Measurements from ENCODE around the gene FOXF2. TPM values are rescaled to one million over a fixed set of nuclear protein-coding genes. Genes with fewer than 3 reads are reported as not detected.

FOXF2 gene
- total and polyA plus RNA-seq, 2 of the 4 experiments (the other 2 are of a cell fraction) = 2.5 to 16.3 TPM

DNA sequence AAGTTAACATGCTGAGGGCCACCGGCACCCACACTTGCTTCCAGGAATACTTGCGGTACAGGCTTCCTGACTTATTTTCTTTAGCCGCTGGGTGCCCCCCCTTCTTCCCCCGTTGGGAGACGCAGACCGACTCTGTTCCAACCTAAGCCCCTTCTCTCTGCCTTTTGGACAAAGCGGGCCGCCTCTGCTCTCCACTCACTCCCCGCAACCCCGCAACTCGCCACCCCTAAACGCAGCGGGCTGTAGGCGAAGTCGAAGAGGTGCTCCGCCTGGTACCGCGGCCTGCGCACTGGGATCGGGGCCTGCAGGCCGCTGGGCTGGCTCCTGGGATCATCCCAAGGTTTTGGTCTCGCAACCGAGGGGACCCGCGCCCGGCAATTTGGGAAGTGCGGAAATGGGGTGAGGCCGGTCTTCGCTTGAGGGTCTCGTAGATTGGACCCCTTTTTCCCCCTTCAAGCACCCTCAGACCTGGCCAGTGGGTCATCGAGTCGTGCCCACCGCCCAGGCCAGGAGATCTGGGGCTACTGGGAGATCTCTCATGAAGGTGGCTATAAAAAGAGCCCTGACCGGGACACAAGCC lies 4.7 kb upstream of the FOXF2 start:
- CTCF ChIA-PET = no interaction called here
- no peak for TF ChIP-seq SMC3 (IDR thresholded peaks at IDR 0.05; ENCODE audit: low read depth, low read length)
- no peak for TF ChIP-seq MAZ (IDR thresholded peaks at IDR 0.05; ENCODE audit: borderline replicate concordance, low read depth, low read length)
- no peak for TF ChIP-seq BHLHE40 (IDR thresholded peaks at IDR 0.05; ENCODE audit: low read depth, low read length)
- TF ChIP-seq USF2 (IDR thresholded peaks at IDR 0.05; ENCODE audit: low read depth, low read length) = no peak
- TF ChIP-seq CTCF (conservative IDR thresholded peaks at IDR 0.05; ENCODE audit: low read depth, low read length) = no peak
- no peak for TF ChIP-seq MXI1 (IDR thresholded peaks at IDR 0.05; ENCODE audit: borderline replicate concordance, low read depth, low read length)
- no peak for TF ChIP-seq NFE2L2 (IDR thresholded peaks at IDR 0.05; ENCODE audit: low read depth, low read length)
- TF ChIP-seq RAD21 (IDR thresholded peaks at IDR 0.05; ENCODE audit: low read length) = no peak
- no peak for TF ChIP-seq FOS (IDR thresholded peaks at IDR 0.05; ENCODE audit: low read depth, low read length)
- TF ChIP-seq, protein P1, sequence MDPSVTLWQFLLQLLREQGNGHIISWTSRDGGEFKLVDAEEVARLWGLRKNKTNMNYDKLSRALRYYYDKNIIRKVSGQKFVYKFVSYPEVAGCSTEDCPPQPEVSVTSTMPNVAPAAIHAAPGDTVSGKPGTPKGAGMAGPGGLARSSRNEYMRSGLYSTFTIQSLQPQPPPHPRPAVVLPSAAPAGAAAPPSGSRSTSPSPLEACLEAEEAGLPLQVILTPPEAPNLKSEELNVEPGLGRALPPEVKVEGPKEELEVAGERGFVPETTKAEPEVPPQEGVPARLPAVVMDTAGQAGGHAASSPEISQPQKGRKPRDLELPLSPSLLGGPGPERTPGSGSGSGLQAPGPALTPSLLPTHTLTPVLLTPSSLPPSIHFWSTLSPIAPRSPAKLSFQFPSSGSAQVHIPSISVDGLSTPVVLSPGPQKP (IDR thresholded peaks at IDR 0.05; ENCODE audit: borderline replicate concordance, low read depth, low read length) = no peak
- no peak for TF ChIP-seq CHD1 (IDR thresholded peaks at IDR 0.05; ENCODE audit: low read depth, low read length)
- no peak for TF ChIP-seq CEBPB (IDR thresholded peaks at IDR 0.05; ENCODE audit: low read depth, low read length)
- no peak for TF ChIP-seq RFX5 (IDR thresholded peaks at IDR 0.05; ENCODE audit: low read depth, low read length)
- no peak for TF ChIP-seq MAFK (IDR thresholded peaks at IDR 0.05; ENCODE audit: low read depth, low read length)
- Histone ChIP-seq H2BK15ac (ENCODE audit: low read depth, low read length) (no peak overlapping the region), H3K9ac (ENCODE audit: low read depth, low read length) (no peak overlapping the region), H2BK20ac (ENCODE audit: low read depth, low read length) (no peak overlapping the region), H3K27me3 (ENCODE audit: control insufficient read depth, insufficient read depth, low read length) (peaks cover 20% of the 10 kb centered on the region), H2AK5ac (ENCODE audit: low read depth, low read length) (no peak overlapping the region), H3K4ac (ENCODE audit: low read depth, low read length) (no peak overlapping the region), H3K9me3 (ENCODE audit: control insufficient read depth, insufficient read depth, low read length) (no peaks in the 10 kb centered on the region), H3K4me1 (ENCODE audit: control insufficient read depth, insufficient read depth, low read length) (peaks cover 10% of the 10 kb centered on the region; the same call in 1 of the 2 replicates), H3K79me1 (ENCODE audit: low read depth in 1 of 2, low read length in 2 of 2) (no peaks in the 10 kb centered on the region), H3K36me3 (ENCODE audit: control insufficient read depth, insufficient read depth, low read length) (no peaks in the 10 kb centered on the region), H3K56ac (ENCODE audit: extremely low read depth, insufficient read depth, low read length) (no peak overlapping the region), H4K91ac (ENCODE audit: insufficient read depth, low read depth, low read length) (no peak overlapping the region), H2AFZ (replicated peaks; ENCODE audit: low read length, poor library complexity) (no peak overlapping the region), H3K4me2 (ENCODE audit: low read depth, low read length) (no peak overlapping the region), H4K8ac (ENCODE audit: low read depth in 2 of 2, low read length in 2 of 2) (no peak overlapping the region), H3K23ac (ENCODE audit: low read depth, low read length) (no peak overlapping the region), H3K9me1 (ENCODE audit: insufficient read depth, low read length) (no peaks in the 10 kb centered on the region), H3K18ac (ENCODE audit: low read depth, low read length) (no peak overlapping the region), H2AK9ac (replicated peaks; ENCODE audit: low read depth, low read length, poor library complexity) (no peak overlapping the region), H2BK5ac (ENCODE audit: low read depth, low read length, poor library complexity, severe bottlenecking) (no peak overlapping the region), H3K27ac (ENCODE audit: insufficient read depth, low read length) (no peak overlapping the region), H3K4me3 (ENCODE audit: insufficient read depth, low read depth, low read length) (no peak overlapping the region), H3K14ac (replicated peaks; ENCODE audit: low read depth, low read length) (no peak overlapping the region), H2BK120ac (ENCODE audit: low read depth, low read length) (no peak overlapping the region), H4K5ac (ENCODE audit: low read depth, low read length) (no peak overlapping the region), H4K20me1 (ENCODE audit: insufficient read depth, low read length) (no peaks in the 10 kb centered on the region)
- in situ Hi-C loops (cut with MboI; ENCODE audit: low sequenced_read_pairs) = loop anchor here (5.0 to 25.0 kb wide), 2 partner anchors 472 to 587 kb away; no protein-coding TSS in a partner anchor
- WGBS, 2 experiments (ENCODE audit: extremely low coverage in 2 of 2, insufficient read length in 1 of 2) = 70% methylated on average over 8 of the region's 34 CpGs; no CpG with 5 or more reads in 1 of the 2 experiments
- no peak for DNase-seq
- no TSS peak for BruUV-seq (replicated peaks)
- ATAC-seq (ENCODE audit: low read depth) = no peak
- intact Hi-C loops (cut with micrococcal nuclease) = loop anchor here (5.0 kb wide), 2 partner anchors 72 to 792 kb away; partner anchors contain the start of gene FOXQ1
- POLR2A ChIA-PET (ENCODE audit: unreplicated experiment) = no interaction called here
- dilution Hi-C loops (cut with HindIII; ENCODE audit: low sequenced_read_pairs, unreplicated experiment) = no loop called here

Measured in IMR-90 (cell line).